Fibroblast of lung (primary cell): ENCODE measurements around the gene ZSCAN20. TPM values are rescaled to one million over a fixed set of nuclear protein-coding genes. Genes with fewer than 3 reads are reported as not detected.

ENCODE experiments used
- DNase-seq, 2 donors: peaks; one replicate each; pipeline versions ENCODE4 v3.0.0 to v3.0.0-alpha.2; 2010; ENCODE audit warnings: low read depth in 2 of 2
- H2AFZ ChIP-seq: 2 replicates; pipeline ENCODE4 v1.5.1; 2012; ENCODE audit warnings: low read length, control low read depth, inconsistent platforms
- H3K27ac ChIP-seq: 2 replicates; pipeline ENCODE4 v1.5.1; 2011; ENCODE audit warnings: low read length, control low read depth; ENCODE audit not compliant: insufficient read depth
- H3K27me3 ChIP-seq: 2 replicates; pipeline ENCODE4 v1.5.1; 2011; ENCODE audit warnings: mild to moderate bottlenecking, low read length; ENCODE audit not compliant: control insufficient read depth, insufficient read depth
- H3K36me3 ChIP-seq: 2 replicates; pipeline ENCODE4 v1.5.1; 2011; ENCODE audit warnings: low read length; ENCODE audit not compliant: control insufficient read depth, insufficient read depth
- H3K4me1 ChIP-seq: 2 replicates; pipeline ENCODE4 v1.5.1; 2011; ENCODE audit warnings: low read length; ENCODE audit not compliant: control insufficient read depth, insufficient read depth; ENCODE audit errors: extremely low read depth
- H3K4me2 ChIP-seq: 2 replicates; pipeline ENCODE4 v1.5.1; 2011; ENCODE audit warnings: low read length, control low read depth; ENCODE audit not compliant: insufficient read depth; ENCODE audit errors: extremely low read depth
- H3K4me3 ChIP-seq, 4 experiments: fragments of 200-600 bp in 1 of 4; sonication (generic) in 1 of 4; replicated peaks in 1 of 4; 2 replicates each; pipeline ENCODE4 v1.5.1; 2011 to 2016; ENCODE audit warnings: low read length in 4 of 4, low read depth in 3 of 4, mild to moderate bottlenecking in 3 of 4, control low read depth in 2 of 4, inconsistent platforms in 1 of 4, mixed read lengths in 1 of 4; ENCODE audit not compliant: insufficient read depth in 1 of 4; ENCODE audit errors: control extremely low read depth in 1 of 4
- H3K79me2 ChIP-seq: 2 replicates; pipeline ENCODE4 v1.5.1; 2012; ENCODE audit warnings: mild to moderate bottlenecking, low read length, inconsistent platforms; ENCODE audit not compliant: control insufficient read depth, insufficient read depth
- H3K9ac ChIP-seq: 2 replicates; pipeline ENCODE4 v1.5.1; 2011; ENCODE audit warnings: mild to moderate bottlenecking, low read length, control low read depth; ENCODE audit not compliant: insufficient read depth
- H3K9me3 ChIP-seq: 2 replicates; pipeline ENCODE4 v1.5.1; 2012; ENCODE audit warnings: low read depth, low read length; ENCODE audit not compliant: control insufficient read depth, insufficient read depth
- H4K20me1 ChIP-seq: 2 replicates; pipeline ENCODE4 v1.5.1; 2011; ENCODE audit warnings: low read length; ENCODE audit not compliant: control insufficient read depth, insufficient read depth; ENCODE audit errors: extremely low read depth
- EZH2 ChIP-seq: IDR thresholded peaks from 2 replicates; pipeline ENCODE4 v1.5.1; 2012; ENCODE audit warnings: low read length, control low read depth, mild to moderate bottlenecking; ENCODE audit errors: missing control alignments
- polyA plus RNA-seq, 2 donors: library from polyadenylated mRNA; depleted of rRNA in 1 of 2; stranded (reverse) in 1 of 2; unstranded in 1 of 2; fragments of >200 nt; gene quantifications; 2 replicates each; pipeline ENCODE4 v1.2.1, GENCODE V29; 2011 to 2012; ENCODE audit warnings: missing spikeins in 1 of 2
- total RNA-seq: library from RNA; depleted of rRNA; stranded (reverse); fragments of >200 nt; gene quantifications from 2 replicates; pipeline ENCODE4 v1.2.1, GENCODE V29; 2014
- TF ChIP-seq, protein P1 (sequence below), 2 donors: IDR thresholded peaks in 1 of 2; conservative IDR thresholded peaks in 1 of 2; 1 replicate in 1 of 2; 2 replicates in 1 of 2; pipeline ENCODE4 v1.5.1; 2011 to 2012; ENCODE audit warnings: low read length in 2 of 2, control low read depth in 1 of 2, inconsistent platforms in 1 of 2, low read depth in 1 of 2, mild to moderate bottlenecking in 1 of 2

The ZSCAN20 gene
- total and polyA plus RNA-seq, 2 donors (not counting 1 experiment from before 2014, with no cell fraction given) = 3.1 to 13.0 TPM

DNA sequence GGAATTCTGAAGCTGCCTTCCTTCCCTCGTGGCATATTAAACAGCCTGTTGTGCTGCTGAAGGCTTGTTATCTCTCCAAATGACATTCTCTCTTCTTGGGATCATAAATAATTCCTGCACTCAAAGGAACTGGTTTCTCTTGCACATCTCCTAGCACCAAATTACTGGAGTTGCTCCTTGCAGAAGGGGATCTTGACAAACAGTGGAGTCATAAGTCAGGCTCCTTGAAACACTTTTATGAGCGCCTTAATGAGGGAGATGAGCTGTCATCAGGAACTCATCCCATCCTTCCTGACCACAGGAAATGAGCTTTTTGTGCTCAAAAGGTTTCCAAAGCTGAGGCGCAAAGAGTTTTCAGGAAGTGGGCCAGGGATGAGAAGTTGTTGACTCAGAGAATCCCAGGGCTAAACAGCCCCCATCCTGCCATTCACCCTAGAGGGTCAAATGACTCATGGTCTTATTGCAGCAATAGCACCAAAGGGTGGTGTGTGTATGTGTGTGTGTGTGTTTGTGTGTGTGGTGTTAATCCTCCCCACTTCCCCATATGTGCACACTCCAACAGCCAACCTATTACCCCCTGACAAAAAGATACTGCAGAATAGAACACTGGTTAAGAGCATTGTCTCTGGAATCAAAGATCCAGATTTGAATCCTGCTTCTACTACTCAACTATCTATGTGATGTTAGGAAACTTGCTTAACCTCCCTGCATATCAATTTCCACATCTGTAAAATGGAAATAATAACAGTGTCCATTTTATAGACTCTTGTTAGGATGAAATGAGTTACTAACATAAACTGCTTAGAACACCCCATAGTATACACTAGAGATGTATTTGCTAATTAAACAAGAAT is 38.7 kb upstream of the ZSCAN20 start:
- H3K9ac ChIP-seq = no peak overlapping the region
- H2AFZ ChIP-seq = no peak overlapping the region
- no peak overlapping the region for H3K4me3 ChIP-seq
- H4K20me1 ChIP-seq = no peaks in the 10 kb centered on the region
- H3K27me3 ChIP-seq = no peaks in the 10 kb centered on the region
- H3K36me3 ChIP-seq = no peaks in the 10 kb centered on the region
- H3K27ac ChIP-seq = peak overlapping the region; percentile 70
- TF ChIP-seq, protein P1, sequence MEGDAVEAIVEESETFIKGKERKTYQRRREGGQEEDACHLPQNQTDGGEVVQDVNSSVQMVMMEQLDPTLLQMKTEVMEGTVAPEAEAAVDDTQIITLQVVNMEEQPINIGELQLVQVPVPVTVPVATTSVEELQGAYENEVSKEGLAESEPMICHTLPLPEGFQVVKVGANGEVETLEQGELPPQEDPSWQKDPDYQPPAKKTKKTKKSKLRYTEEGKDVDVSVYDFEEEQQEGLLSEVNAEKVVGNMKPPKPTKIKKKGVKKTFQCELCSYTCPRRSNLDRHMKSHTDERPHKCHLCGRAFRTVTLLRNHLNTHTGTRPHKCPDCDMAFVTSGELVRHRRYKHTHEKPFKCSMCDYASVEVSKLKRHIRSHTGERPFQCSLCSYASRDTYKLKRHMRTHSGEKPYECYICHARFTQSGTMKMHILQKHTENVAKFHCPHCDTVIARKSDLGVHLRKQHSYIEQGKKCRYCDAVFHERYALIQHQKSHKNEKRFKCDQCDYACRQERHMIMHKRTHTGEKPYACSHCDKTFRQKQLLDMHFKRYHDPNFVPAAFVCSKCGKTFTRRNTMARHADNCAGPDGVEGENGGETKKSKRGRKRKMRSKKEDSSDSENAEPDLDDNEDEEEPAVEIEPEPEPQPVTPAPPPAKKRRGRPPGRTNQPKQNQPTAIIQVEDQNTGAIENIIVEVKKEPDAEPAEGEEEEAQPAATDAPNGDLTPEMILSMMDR (conservative IDR thresholded peaks at IDR 0.05 in 1 of 2, IDR thresholded peaks at IDR 0.05 in 1 of 2; ENCODE audit: low read depth in 1 of 2, low read length in 2 of 2) = no peak
- H3K79me2 ChIP-seq = peaks cover 12% of the 10 kb centered on the region
- H3K4me2 ChIP-seq = peak overlapping the region; percentile 51
- no peaks in the 10 kb centered on the region for H3K9me3 ChIP-seq
- peak; percentile 99 to 100 for DNase-seq
- H3K4me1 ChIP-seq = peaks cover 25% of the 10 kb centered on the region

DNA sequence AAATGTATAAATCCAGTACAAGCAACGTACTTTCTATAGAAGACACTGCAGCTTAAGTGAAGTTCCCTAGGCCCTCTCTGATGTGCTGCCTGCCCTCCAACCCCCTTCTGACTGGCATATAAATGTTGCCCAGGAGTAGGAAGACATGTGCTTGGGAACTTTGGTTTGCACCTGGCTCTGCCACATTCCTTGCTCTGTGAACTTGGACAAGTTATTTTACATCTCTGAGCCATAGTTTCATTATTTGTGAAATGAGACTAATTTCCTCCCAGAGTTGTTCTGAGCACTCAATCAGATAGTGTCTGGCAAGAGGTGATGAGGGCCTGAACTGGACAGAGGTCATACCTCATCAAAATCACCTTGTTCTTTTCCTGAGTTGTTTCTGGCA is 38.1 kb upstream of the ZSCAN20 start:
- no peaks in the 10 kb centered on the region for H3K36me3 ChIP-seq
- no peaks in the 10 kb centered on the region for H3K27me3 ChIP-seq
- H3K4me1 ChIP-seq = peaks cover 25% of the 10 kb centered on the region
- peaks cover 7% of the 10 kb centered on the region for H3K79me2 ChIP-seq
- peak overlapping the region; percentile 32 for H3K27ac ChIP-seq
- H3K4me3 ChIP-seq = no peak overlapping the region
- no peaks in the 10 kb centered on the region for H4K20me1 ChIP-seq
- H3K4me2 ChIP-seq = no peak overlapping the region
- H2AFZ ChIP-seq = no peak overlapping the region
- no peak for TF ChIP-seq EZH2
- TF ChIP-seq, protein P1 (conservative IDR thresholded peaks at IDR 0.05 in 1 of 2, IDR thresholded peaks at IDR 0.05 in 1 of 2; ENCODE audit: low read depth in 1 of 2, low read length in 2 of 2) = no peak
- H3K9me3 ChIP-seq = no peaks in the 10 kb centered on the region
- no peak for DNase-seq
- H3K9ac ChIP-seq = no peak overlapping the region

DNA sequence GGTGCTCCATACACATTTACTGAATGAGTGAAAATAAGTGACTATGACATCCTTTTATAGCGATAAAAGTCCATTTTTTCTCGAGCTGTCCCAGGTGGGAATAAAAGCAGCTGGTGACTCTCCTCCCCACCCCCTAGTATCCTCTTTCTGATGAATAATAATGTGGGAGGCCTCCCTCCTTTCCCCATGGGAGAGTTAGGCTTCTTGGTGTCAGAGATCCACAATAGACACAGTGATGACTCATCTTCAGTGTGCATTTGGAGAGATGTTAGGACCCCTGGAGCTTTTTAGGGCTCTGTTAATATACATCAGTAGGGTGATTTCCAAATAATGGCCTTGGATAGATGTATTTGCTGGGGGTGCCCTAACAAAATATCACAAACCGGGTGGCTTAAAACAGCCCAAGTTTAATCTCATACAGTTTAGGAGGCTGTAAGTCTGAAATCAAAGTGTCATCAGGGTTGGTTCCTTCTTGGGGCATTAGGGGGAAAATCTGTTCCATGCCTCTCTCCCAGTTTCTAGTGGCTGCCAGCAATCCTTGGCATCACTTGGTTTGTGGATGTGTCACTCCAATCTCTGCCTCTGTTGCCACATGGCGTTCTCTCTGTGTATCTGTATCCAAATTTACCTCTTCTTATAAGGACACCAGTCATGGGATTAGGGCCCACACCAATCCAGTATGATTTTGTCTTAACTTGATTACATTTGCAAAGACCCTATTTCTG is 37.2 kb upstream of the ZSCAN20 start:
- H3K9me3 ChIP-seq = no peaks in the 10 kb centered on the region
- no peak overlapping the region for H3K4me2 ChIP-seq
- no peak overlapping the region for H3K4me3 ChIP-seq
- peaks cover 25% of the 10 kb centered on the region for H3K4me1 ChIP-seq
- H2AFZ ChIP-seq = no peak overlapping the region
- no peaks in the 10 kb centered on the region for H3K79me2 ChIP-seq
- H3K36me3 ChIP-seq = no peaks in the 10 kb centered on the region
- DNase-seq = peak; percentile 69 to 84
- no peak overlapping the region for H3K9ac ChIP-seq
- peak overlapping the region; percentile 32 for H3K27ac ChIP-seq
- TF ChIP-seq, protein P1 (conservative IDR thresholded peaks at IDR 0.05 in 1 of 2, IDR thresholded peaks at IDR 0.05 in 1 of 2; ENCODE audit: low read depth in 1 of 2, low read length in 2 of 2) = no peak
- TF ChIP-seq EZH2 = no peak
- H3K27me3 ChIP-seq = no peaks in the 10 kb centered on the region
- no peaks in the 10 kb centered on the region for H4K20me1 ChIP-seq
